Activated T-cell treated with anti-CD3 and anti-CD28 coated beads for 4 hours (primary cell): ENCODE results near the gene MRTFA.
"Not testable (repeated sequence)": the region's sequence is repeated elsewhere in the genome, so short reads cannot be mapped to it uniquely, and the experiment has no call there.

Experiments used
- DNase-seq: peaks from one replicate; pipeline ENCODE4 v3.0.0-alpha.2; 2020

The MRTFA gene

GRCh38 chr22:40636380-40637182 is at the start of gene MRTFA:
Gene MRTFA, minus strand, starts transcription at chr22:40636719.
- peak; percentile 98 for DNase-seq

DNA sequence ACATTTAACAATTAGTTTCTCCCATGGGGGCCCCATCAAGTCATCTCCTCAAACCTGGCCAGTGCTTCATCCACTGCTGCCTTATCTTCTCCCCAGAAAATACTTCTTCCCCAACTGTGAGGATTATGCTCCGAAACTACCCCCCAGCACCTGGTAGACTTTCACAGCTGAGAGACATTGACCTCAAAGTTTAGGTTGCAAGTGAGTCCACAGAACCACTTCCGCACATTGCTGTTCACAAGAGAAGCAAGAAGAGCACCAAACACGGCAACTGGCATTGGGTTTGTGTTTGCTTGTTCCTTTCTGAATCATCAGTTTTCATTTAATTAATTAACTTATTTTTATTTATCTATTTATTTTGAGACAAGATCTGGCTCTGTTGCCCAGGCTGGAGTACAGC is 48.9 kb upstream of the MRTFA start:
- DNase-seq = no peak

DNA sequence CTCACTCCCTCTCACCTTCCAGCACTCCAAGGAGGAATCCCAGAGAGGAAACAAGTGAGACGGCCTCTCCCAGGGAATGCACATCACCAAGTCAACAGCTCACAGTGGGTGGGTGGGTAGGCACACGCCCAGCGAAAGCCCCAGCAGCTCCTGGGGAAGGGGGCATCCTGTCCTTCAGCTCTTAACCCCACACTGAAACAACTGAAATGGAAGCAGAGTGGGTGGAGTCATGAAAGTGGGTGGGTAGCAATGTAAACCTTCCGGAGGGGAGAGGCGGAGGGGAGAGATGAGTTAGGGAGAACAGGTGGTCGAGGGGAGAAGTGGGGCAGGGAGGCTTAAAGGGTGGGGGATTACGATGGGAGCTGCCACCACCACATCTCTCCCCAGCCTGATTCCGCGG is 48.2 kb upstream of the MRTFA start:
- no peak for DNase-seq

- DNase-seq = no peak
Observed at GRCh38 chr22:40681451-40681850, 44.9 kb upstream of the MRTFA start.

- DNase-seq = no peak
Observed at GRCh38 chr22:40680819-40681183, 44.3 kb upstream of the MRTFA start.

DNA sequence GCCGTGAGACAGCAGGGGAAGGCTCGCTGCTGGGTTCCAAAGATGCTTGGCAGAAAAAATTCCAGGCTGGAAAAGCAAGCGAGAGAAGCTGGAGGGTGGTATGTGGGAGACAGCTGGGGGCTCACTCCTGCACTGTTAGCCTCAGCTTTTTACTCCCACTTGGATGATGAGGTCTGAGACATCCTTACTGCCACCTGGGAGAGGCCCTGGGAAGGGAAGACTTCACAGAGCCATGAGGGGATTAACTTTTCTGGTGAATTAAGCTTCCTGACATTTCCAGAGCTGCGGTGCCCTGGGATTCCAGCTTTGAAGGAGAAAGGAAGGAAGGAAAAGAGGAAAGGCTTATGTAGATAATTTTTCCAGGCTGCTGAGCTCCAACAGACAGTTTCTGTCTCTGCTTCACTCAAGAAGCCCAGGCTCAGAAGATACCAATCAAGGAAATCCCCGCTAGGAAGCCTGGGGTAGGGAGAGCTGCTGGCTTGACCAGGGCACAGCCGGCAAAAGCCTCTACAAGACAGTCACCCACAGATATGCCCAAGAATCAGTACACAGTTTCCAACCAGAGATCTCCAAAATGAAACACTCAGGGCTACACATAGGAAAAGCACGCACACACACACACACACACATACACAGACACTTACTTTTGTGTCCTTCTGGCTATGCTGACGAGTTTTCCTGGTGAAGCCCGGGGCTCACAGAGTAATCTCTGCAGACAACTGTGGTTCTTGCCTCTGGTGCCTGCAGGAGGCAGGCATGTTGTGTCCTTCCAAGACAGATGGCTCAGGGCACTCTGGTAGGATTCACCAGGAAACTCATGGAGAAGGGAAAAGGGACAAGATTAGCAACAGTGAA is 43.7 kb upstream of the MRTFA start:
- no peak for DNase-seq

GRCh38 chr22:40679249-40679963 is 42.9 kb upstream of the MRTFA start, which contains the start of gene MCHR1:
Gene MCHR1, plus strand, starts transcription at chr22:40679484. Its CDS starts 169 bp downstream, at chr22:40679653.
- no peak for DNase-seq

DNA sequence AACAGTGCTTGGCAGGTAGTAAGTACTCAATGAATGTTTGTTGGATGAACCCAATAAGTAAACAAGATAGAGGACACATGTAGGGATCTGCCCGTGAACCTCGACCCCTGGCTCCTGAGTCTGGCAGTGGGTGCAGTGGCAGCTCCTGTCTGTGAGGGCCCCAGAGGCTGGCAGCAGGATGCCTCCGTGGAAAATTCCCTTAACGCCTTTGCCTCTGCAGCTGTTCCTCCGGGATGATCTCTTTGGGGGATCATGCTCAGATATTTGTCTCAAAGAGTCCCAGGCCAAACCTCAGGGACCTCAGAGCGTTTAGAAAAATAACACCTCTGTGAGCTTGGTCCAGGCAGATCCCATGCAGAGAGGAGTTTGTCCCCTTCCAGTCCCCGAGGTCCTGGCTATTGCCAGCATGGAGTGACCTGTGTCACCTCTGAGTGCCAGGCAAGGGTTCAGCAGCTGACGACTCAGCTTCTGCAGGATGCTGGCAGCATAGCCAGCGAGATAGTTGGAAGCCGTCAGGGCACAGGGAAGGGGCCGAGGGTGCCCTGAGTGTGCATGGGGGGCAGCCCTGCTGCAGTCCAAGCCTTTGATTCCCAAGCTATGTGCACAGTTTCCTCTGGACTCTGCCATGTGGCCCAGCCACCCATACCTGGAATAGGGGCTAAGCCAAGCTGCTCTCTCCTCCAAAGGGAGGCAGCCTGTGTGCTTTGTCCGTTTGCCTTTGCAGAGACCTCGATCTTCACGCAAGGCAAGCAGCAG is 42.2 kb upstream of the MRTFA start:
- DNase-seq = no peak

DNA sequence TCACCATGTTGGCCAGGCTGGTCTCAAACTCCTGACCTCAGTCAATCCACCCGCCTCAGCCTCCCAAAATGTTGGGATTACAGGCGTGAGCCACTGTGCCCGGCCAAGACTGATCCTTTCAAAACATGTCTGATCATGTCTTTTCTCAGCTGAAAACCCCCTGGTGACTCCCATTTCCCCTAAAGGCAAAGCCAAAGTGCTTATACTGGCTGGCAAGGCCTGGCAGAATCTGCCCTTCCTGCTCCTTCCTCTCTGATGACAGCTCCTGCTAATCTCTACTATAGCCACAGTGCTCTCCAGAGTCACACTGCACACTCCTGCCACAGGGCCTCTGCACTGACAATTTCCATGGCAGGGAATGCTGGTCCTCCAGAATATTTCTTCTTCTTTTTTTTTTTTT is 40.1 kb upstream of the MRTFA start:
- DNase-seq = no peak

DNA sequence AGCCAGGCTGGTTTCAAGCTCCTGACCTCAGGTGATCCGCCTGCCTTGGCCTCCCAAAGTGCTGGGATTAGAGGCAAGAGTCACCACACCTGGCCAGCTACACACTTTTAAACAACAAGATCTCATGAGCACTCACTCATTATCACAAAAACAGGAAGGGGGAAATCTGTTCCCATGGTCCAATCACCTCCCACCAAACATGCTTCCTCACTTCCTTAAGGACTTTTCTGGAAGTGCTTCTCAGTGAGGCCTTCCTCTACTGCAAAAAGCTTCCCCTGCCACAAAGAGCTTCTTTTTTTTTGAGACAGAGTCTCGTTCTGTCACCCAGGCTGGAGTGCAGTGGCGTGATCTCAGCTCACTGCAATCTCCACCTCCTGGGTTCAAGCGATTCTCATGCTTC is 39.6 kb upstream of the MRTFA start:
- DNase-seq = not testable (repeated sequence)

- no peak for DNase-seq
Observed at GRCh38 chr22:40674274-40674673, 37.8 kb upstream of the MRTFA start.

DNA sequence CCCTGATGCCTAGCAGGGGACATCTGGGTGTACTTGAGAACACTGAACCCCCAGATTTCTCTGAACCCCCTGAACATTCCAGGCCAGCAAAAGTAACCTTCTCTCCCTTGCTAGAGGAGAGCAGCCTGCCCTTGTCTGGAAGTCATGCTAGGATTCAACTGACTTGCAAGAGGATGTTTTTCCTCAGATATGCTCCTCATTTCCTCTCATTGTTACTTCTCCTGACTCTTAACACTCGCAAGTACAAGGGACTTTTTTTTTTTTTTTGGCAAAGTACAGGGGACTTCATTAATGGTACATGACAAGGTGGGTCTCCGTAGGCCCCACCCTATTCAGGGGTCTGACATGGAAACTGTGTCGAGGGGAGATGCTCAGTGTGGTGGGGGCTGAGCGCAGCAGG is 36.5 kb upstream of the MRTFA start:
- DNase-seq = no peak

- no peak for DNase-seq
Observed at GRCh38 chr22:40671796-40672360, 35.4 kb upstream of the MRTFA start.

DNA sequence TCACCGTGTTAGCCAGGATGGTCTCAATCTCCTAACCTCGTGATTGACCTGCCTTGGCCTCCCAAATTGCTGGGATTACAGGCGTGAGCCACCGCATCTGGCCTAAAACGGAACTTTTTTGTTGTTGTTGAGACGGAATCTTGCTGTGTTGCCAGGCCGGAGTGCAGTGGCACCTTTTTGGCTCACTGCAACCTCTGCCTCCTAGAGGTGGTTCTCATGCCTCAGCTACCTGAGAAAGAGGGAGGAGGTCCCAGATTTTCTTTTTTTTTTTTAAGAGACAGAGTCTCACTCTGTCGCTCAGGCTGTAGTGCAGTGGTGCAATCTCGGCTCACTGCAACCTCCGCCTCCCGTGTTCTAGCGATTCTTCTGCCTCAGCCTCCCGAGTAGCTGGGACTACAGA is 34.9 kb upstream of the MRTFA start:
- DNase-seq = no peak

DNA sequence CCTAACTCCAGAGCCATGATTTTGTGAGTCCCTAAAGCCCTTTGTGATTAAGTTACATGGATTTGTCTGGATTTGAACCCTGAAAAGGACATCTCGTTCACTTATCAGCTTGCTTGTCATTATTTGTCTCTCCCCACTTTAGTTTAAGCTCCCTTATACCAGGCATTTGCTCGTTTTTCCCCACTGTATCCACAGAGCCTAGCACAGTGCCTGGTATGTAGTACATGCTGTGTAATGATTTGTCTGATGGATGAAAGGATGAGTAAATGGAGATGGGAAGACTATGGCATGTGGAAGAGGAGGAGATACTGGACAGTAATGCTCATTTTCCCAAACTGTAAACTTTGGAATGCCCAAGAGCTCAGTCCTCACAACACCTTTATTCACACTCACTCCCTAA is 33.5 kb upstream of the MRTFA start:
- DNase-seq = no peak

DNA sequence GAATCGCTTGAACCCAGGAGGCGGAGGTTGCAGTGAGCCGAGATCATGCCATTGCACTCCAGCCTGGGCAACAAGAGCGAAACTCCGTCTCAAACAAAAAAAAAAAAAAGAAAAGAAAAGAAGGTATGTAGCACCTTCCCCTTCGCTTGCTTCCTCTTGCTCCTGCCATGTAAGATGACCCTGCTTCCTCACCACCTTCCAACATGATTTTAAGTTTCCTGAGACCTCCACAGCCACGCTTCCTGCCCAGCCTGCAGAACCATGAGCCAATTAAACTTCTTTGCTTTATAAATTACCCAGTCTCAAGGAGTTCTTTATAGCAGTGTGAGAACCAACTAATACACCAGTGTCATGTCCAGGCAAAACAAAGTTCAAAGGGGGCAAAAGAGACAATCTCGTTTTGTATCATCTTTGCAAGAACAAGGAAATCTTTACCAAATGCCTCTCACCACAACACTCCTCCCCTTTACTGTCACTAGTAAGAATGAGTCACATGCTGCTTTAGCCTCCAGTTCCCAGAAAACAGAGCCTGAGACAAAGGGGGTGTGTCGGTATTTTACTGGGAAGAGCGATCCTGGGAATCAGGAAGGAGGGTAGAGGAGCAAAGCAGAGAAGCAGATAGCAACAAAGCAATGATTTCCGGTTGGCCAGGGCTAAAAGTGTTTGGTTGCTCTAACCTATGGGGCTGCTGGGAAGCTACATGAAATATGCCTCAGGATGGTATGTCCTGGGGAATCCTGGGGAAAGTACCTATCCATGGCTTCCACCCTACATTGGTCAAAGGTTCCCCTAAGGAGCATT is 32.3 kb upstream of the MRTFA start:
- DNase-seq = no peak

DNA sequence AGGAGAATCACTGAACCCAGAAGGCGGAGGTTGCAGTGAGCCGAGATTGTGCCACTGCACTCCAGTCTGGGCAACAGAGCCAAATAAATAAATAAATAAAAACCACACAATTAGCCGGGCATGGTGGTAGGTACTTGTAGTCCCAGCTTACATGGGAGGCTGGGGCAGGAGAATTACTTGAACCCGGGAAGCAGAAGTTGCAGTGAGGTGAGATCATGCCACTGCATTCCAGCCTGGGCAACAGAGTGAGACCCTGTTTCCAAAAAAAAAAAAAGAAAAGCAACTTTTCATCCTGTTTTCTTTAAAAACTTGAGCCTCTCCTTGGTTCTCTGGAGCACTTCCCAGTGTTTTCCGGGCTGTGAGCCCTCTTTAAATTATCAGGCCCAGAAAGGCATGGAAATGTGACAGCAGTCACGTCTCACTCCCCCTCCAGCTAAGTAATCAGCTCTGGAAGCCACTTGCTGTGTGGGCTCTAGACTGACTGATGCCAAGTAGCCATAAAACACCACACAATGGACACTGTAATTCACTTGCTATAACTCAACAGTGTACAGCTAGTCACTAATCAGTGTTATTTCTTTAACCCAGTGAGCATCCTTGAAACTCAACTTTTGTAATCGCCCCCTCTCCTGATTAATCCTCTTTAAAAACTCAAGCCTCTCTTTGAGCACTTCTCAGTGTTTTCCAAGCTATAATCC is 29.8 kb upstream of the MRTFA start:
- no peak for DNase-seq

- DNase-seq = no peak
Observed at GRCh38 chr22:40665312-40665711, 28.8 kb upstream of the MRTFA start.

- no peak for DNase-seq
Observed at GRCh38 chr22:40661671-40662070, 25.2 kb upstream of the MRTFA start.

GRCh38 chr22:40660730-40661129 is 24.2 kb upstream of the MRTFA start:
- no peak for DNase-seq

- DNase-seq = no peak
Observed at GRCh38 chr22:40659166-40659565, 22.6 kb upstream of the MRTFA start.
